ENCODE data around the gene SMIM35. TPM values are rescaled to one million over a fixed set of nuclear protein-coding genes. Genes with fewer than 3 reads are reported as not detected.

The SMIM35 gene
- total and polyA plus RNA-seq, 2 of the 13 experiments (the other 11 are each of a cell fraction or from before 2014, with no cell fraction given) = not detected

GRCh38 chr11:118084247-118084646 is 2.5 kb downstream of the SMIM35 start (continued):
- no peak for TF ChIP-seq ZNF513 (CRISPR knock-in tag; conservative IDR thresholded peaks at IDR 0.05)
- TF ChIP-seq REXO4 (CRISPR knock-in tag; IDR thresholded peaks at IDR 0.05; ENCODE audit: borderline replicate concordance) = no peak
- TF ChIP-seq SOX5 (CRISPR knock-in tag; IDR thresholded peaks at IDR 0.05; ENCODE audit: borderline replicate concordance) = peak; percentile 48; the same call in 1 of the 2 replicates
- no peak for TF ChIP-seq SYNCRIP (IDR thresholded peaks at IDR 0.05; ENCODE audit: insufficient read depth, low read depth, low read length)
- TF ChIP-seq ZNF619 (CRISPR knock-in tag; IDR thresholded peaks at IDR 0.05) = no peak
- no peak for TF ChIP-seq KLF12 (CRISPR knock-in tag; IDR thresholded peaks at IDR 0.05; ENCODE audit: borderline replicate concordance)
- TF ChIP-seq IRF1 (CRISPR knock-in tag; IDR thresholded peaks at IDR 0.05; ENCODE audit: low read depth) = no peak
- TF ChIP-seq REL (CRISPR knock-in tag; conservative IDR thresholded peaks at IDR 0.05) = no peak
- no peak for TF ChIP-seq ZSCAN22 (CRISPR knock-in tag; IDR thresholded peaks at IDR 0.05)
- peak; percentile 83; the same call in 1 of the 2 replicates for TF ChIP-seq TEF (CRISPR knock-in tag; IDR thresholded peaks at IDR 0.05)
- no peak for TF ChIP-seq ZNF580 (CRISPR knock-in tag; IDR thresholded peaks at IDR 0.05; ENCODE audit: borderline replicate concordance, low read depth)
- TF ChIP-seq ETV5 (CRISPR knock-in tag; IDR thresholded peaks at IDR 0.05; ENCODE audit: borderline replicate concordance) = peak; percentile 10; the same call in 1 of the 2 replicates
- 0 out of 2 replicates have a peak, but pooled peaks have one; percentile 13 for TF ChIP-seq PHF21A (CRISPR knock-in tag; IDR thresholded peaks at IDR 0.05)
- TF ChIP-seq SMAD1 (CRISPR knock-in tag; IDR thresholded peaks at IDR 0.05; ENCODE audit: borderline replicate concordance, low read depth) = no peak
- no peak for TF ChIP-seq NR2F6 (IDR thresholded peaks at IDR 0.05)
- TF ChIP-seq NR2F6 (CRISPR knock-in tag; IDR thresholded peaks at IDR 0.05) = peak; percentile 18; the same call in 1 of the 2 replicates
- no peak for TF ChIP-seq POGZ (CRISPR knock-in tag; IDR thresholded peaks at IDR 0.05)
- no peak for TF ChIP-seq KMT2A (CRISPR knock-in tag; IDR thresholded peaks at IDR 0.05)
